Nephron progenitor cell (in vitro differentiated cells): ENCODE results near the gene CFTR.

Experiments
- DNase-seq: peaks from one replicate; pipeline ENCODE4 v3.0.0; 2021
- H3K27ac Mint-ChIP-seq: 2 replicates; pipeline ENCODE4 v1.8.0; 2021; ENCODE audit warnings: mild to moderate bottlenecking, moderate library complexity, mixed read lengths
- H3K27me3 Mint-ChIP-seq: 2 replicates; pipeline ENCODE4 v1.8.0; 2021; ENCODE audit warnings: mild to moderate bottlenecking, low read depth, mixed read lengths; ENCODE audit not compliant: poor library complexity
- H3K36me3 Mint-ChIP-seq: 2 replicates; pipeline ENCODE4 v1.8.0; 2021; ENCODE audit warnings: low read depth, mixed read lengths
- H3K4me1 Mint-ChIP-seq: 2 replicates; pipeline ENCODE4 v1.8.0; 2021; ENCODE audit warnings: mixed read lengths
- H3K4me3 Mint-ChIP-seq: 2 replicates; pipeline ENCODE4 v1.8.0; 2021; ENCODE audit warnings: mild to moderate bottlenecking, moderate library complexity, mixed read lengths
- H3K9me3 Mint-ChIP-seq: 2 replicates; pipeline ENCODE4 v1.8.0; 2021; ENCODE audit warnings: mild to moderate bottlenecking, moderate library complexity, mixed read lengths
- CTCF ChIP-seq: fragments of 200-600 bp; sonication (generic); IDR thresholded peaks from 2 replicates; pipeline ENCODE4 v1.5.0; 2021; ENCODE audit warnings: antibody characterized with exemption

The CFTR gene

GRCh38 chr7:117538053-117538452 is 58.2 kb downstream of the CFTR start:
- H3K27me3 Mint-ChIP-seq, result peaks cover 3% of the 10 kb centered on the region
- H3K9me3 Mint-ChIP-seq, result no peaks in the 10 kb centered on the region
- no peaks in the 10 kb centered on the region for H3K36me3 Mint-ChIP-seq
- H3K4me1 Mint-ChIP-seq, result no peaks in the 10 kb centered on the region
- TF ChIP-seq CTCF, result no peak
- no peak for DNase-seq
- H3K27ac Mint-ChIP-seq, result no peak overlapping the region
- no peak overlapping the region for H3K4me3 Mint-ChIP-seq

GRCh38 chr7:117544061-117544460 is 64.2 kb downstream of the CFTR start:
- Mint-ChIP-seq H3K4me1 (peaks cover 6% of the 10 kb centered on the region), H3K4me3 (no peak overlapping the region), H3K36me3 (no peaks in the 10 kb centered on the region), H3K27ac (no peak overlapping the region), H3K9me3 (no peaks in the 10 kb centered on the region), H3K27me3 (no peaks in the 10 kb centered on the region)
- DNase-seq, result no peak
- no peak for TF ChIP-seq CTCF

GRCh38 chr7:117548035-117548434 is 68.2 kb downstream of the CFTR start:
- peaks cover 6% of the 10 kb centered on the region for H3K4me1 Mint-ChIP-seq
- no peaks in the 10 kb centered on the region for H3K9me3 Mint-ChIP-seq
- H3K4me3 Mint-ChIP-seq, result no peak overlapping the region
- no peak for DNase-seq
- no peak for TF ChIP-seq CTCF
- no peaks in the 10 kb centered on the region for H3K27me3 Mint-ChIP-seq
- no peak overlapping the region for H3K27ac Mint-ChIP-seq
- H3K36me3 Mint-ChIP-seq, result no peaks in the 10 kb centered on the region

GRCh38 chr7:117550625-117551024 is 70.8 kb downstream of the CFTR start:
- Mint-ChIP-seq H3K4me3 (no peak overlapping the region), H3K27ac (no peak overlapping the region), H3K9me3 (no peaks in the 10 kb centered on the region), H3K27me3 (no peaks in the 10 kb centered on the region), H3K36me3 (no peaks in the 10 kb centered on the region), H3K4me1 (peaks cover 6% of the 10 kb centered on the region)
- no peak for TF ChIP-seq CTCF
- DNase-seq, result no peak

- Mint-ChIP-seq H3K27ac (no peak overlapping the region), H3K9me3 (no peaks in the 10 kb centered on the region), H3K4me3 (no peak overlapping the region), H3K27me3 (no peaks in the 10 kb centered on the region), H3K36me3 (no peaks in the 10 kb centered on the region), H3K4me1 (peaks cover 3% of the 10 kb centered on the region)
- no peak for TF ChIP-seq CTCF
- no peak for DNase-seq
Observed at GRCh38 chr7:117552660-117553059, 72.8 kb downstream of the CFTR start.

GRCh38 chr7:117555260-117555659 is 75.4 kb downstream of the CFTR start:
- no peak for DNase-seq
- no peak overlapping the region for H3K27ac Mint-ChIP-seq
- TF ChIP-seq CTCF, result no peak
- no peaks in the 10 kb centered on the region for H3K4me1 Mint-ChIP-seq
- H3K36me3 Mint-ChIP-seq, result no peaks in the 10 kb centered on the region
- no peaks in the 10 kb centered on the region for H3K9me3 Mint-ChIP-seq
- H3K27me3 Mint-ChIP-seq, result no peaks in the 10 kb centered on the region
- H3K4me3 Mint-ChIP-seq, result no peak overlapping the region
